Kasumi-1 (cell line): Measurements from ENCODE around the gene ABTB1.

Experiments used
- DNase-seq, 2 experiments: peaks; one replicate each; lab custom pipeline; 2025; lab: John Stamatoyannopoulos, UW

Gene ABTB1

GRCh38 chr3:127672429-127673190 is at the start of gene ABTB1:
ABTB1 (plus strand) TSS chr3:127672952; CDS start chr3:127673026, 74 bp downstream.
- DNase-seq = peak; percentile 67 to 71

GRCh38 chr3:127624063-127624462 is 48.7 kb upstream of the ABTB1 start:
- DNase-seq = no peak

- DNase-seq = no peak
Measured at GRCh38 chr3:127625821-127626220, 46.9 kb upstream of the ABTB1 start.

- no peak for DNase-seq
Measured at GRCh38 chr3:127628426-127628787, 44.3 kb upstream of the ABTB1 start.

- peak; percentile 34 to 45 for DNase-seq
Measured at GRCh38 chr3:127628788-127629466, 43.8 kb upstream of the ABTB1 start, which contains the start of gene PODXL2. PODXL2 (plus strand) TSS chr3:127629185; CDS start chr3:127629220, 35 bp downstream.

GRCh38 chr3:127629467-127630403 is 43.0 kb upstream of the ABTB1 start:
- peak; percentile 38 for DNase-seq

- no peak for DNase-seq
Measured at GRCh38 chr3:127630811-127631714, 41.7 kb upstream of the ABTB1 start.

GRCh38 chr3:127632035-127632820 is 40.5 kb upstream of the ABTB1 start:
- no peak for DNase-seq

- no peak for DNase-seq
Measured at GRCh38 chr3:127634653-127635052, 38.1 kb upstream of the ABTB1 start.

GRCh38 chr3:127637546-127637945 is 35.2 kb upstream of the ABTB1 start:
- DNase-seq = peak; percentile 87 to 92

GRCh38 chr3:127637971-127638370 is 34.8 kb upstream of the ABTB1 start:
- no peak for DNase-seq

GRCh38 chr3:127639173-127640041 is 33.3 kb upstream of the ABTB1 start:
- no peak for DNase-seq

GRCh38 chr3:127640042-127640355 is 32.8 kb upstream of the ABTB1 start:
- no peak for DNase-seq

- DNase-seq = no peak
Measured at GRCh38 chr3:127644641-127645370, 27.9 kb upstream of the ABTB1 start.

- no peak for DNase-seq
Measured at GRCh38 chr3:127645371-127646015, 27.3 kb upstream of the ABTB1 start.

- DNase-seq = no peak
Measured at GRCh38 chr3:127646501-127647046, 26.2 kb upstream of the ABTB1 start.

GRCh38 chr3:127647166-127647844 is 25.4 kb upstream of the ABTB1 start:
- no peak for DNase-seq

- no peak for DNase-seq
Measured at GRCh38 chr3:127647845-127648204, 24.9 kb upstream of the ABTB1 start.
